Retinal pigment epithelial cell (primary cell): ENCODE data around the gene C5orf63.
A peak's percentile ranks its signal among the peaks of the same experiment; 100 is the strongest.
"Not testable (repeated sequence)": the region's sequence is repeated elsewhere in the genome, so short reads cannot be mapped to it uniquely, and the experiment has no call there.

Source experiments
- DNase-seq: peaks from one replicate; pipeline ENCODE4 v3.0.0-alpha.2; 2010; ENCODE audit warnings: low read depth
- H3K4me3 ChIP-seq: 2 replicates; pipeline ENCODE4 v1.5.1; 2011; ENCODE audit warnings: mild to moderate bottlenecking, low read length, control low read depth, moderate library complexity
- TF ChIP-seq, protein P1 (sequence below): conservative IDR thresholded peaks from 2 replicates; pipeline ENCODE4 v1.5.1; 2011; ENCODE audit warnings: low read depth, low read length, control low read depth, inconsistent platforms

The C5orf63 gene

DNA sequence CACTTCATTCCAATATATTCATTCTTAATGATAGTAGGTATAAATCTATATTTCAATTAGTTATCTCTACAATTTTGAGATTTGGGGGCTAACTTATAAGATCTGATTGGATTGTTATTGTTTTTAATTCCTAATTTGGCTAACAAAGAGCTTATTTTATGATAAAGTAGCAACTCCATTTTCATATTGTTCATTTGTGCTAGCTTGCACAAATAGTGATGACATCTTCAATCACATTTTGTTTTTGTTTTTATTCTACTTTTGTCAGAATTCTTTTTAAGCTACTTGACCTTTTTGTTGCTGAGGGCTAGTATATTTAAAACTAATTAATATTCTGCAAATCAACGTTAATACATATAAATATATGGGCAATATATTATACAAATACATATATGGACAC is 65.8 kb downstream of the C5orf63 start:
- TF ChIP-seq, protein P1, sequence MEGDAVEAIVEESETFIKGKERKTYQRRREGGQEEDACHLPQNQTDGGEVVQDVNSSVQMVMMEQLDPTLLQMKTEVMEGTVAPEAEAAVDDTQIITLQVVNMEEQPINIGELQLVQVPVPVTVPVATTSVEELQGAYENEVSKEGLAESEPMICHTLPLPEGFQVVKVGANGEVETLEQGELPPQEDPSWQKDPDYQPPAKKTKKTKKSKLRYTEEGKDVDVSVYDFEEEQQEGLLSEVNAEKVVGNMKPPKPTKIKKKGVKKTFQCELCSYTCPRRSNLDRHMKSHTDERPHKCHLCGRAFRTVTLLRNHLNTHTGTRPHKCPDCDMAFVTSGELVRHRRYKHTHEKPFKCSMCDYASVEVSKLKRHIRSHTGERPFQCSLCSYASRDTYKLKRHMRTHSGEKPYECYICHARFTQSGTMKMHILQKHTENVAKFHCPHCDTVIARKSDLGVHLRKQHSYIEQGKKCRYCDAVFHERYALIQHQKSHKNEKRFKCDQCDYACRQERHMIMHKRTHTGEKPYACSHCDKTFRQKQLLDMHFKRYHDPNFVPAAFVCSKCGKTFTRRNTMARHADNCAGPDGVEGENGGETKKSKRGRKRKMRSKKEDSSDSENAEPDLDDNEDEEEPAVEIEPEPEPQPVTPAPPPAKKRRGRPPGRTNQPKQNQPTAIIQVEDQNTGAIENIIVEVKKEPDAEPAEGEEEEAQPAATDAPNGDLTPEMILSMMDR = no peak
- DNase-seq = no peak
- no peak overlapping the region for H3K4me3 ChIP-seq

DNA sequence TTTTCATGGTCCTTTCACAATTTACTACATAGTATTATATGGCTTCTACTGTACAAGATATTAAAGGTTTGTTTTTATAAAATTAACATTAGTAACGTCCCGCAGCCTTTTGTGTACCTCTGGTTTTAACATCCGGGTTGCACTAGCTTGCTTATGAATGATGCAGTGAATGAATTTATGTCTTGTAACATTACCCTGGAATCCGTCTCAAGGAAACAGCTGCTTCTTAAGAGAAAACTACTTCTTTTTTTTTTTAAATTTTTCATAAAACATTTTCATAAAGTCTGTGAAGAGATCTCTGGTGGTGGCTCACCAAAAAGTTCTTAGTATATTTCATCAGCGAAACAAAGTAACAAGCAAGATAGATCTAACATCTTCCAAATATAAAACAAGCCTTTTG is 66.6 kb downstream of the C5orf63 start:
- DNase-seq = no peak
- H3K4me3 ChIP-seq = no peak overlapping the region
- TF ChIP-seq, protein P1 = no peak

DNA sequence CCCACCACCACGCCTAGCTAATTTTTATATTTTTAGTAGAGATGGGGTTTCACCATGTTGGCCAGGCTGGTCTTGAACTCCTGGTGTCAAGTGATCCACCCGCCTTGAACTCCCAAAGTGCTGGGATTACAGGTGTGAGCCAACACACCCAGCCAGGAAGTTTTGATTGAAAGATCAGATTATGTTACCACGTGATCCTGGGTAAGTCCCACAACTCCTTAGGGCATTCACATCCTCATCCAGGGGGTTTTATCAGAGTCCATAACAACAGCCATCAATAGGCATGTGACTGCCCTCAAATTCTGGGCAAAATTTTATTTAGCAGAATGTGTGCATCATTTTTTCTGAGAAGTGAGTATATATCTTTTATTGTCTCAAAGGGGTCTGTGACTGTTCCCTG is 68.0 kb downstream of the C5orf63 start:
- not testable (repeated sequence) for H3K4me3 ChIP-seq, DNase-seq

DNA sequence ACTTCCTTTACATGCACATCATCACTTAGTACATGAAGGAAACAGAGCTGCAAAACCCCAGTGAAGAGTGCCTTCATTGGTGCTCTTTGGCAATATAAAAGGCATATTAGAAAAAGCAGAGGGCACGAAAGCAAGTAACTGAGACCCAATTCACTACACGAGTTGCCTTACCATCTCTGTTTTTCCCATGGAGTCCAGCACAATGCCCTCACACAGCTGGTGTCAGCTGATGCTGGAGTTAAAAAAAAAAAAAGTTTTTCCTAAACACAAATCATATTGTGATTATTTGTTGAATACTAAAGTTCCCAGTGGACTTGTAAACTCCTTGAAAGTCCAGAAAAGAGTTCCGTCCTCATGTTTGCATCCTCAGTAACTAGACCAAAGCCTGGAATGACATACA is 68.6 kb downstream of the C5orf63 start:
- H3K4me3 ChIP-seq = no peak overlapping the region
- DNase-seq = no peak
- TF ChIP-seq, protein P1 = no peak

DNA sequence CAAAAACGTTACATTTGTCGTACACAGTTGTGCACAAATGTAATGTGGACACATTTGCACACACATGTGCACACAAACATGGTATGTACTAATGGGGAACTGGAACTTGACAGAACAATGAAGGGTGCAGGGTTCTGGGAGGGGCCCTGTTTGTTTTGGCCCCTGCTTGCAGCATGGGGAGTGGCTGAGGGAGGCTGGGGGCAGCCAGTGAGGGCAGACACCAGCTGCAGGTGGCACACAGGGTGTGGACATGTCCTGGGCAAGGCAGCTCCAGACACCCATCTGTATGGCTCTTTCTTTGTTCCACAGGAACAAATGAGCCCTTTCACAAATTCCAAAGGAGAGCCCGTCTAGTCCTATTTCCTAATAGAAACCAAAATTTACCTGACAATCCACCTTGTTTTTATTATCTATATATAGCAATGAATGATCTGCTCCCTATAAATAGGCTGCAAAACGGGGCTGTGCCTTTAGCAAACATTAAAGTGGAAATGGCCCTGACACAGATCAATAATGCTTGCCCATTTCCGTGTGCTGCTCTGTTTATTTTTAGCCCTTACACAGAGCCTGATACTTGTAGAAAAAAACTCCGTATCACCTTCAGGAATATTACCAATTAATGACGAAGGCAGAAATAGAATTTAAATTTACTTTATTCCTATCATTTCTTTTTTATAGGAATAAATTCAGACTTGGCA is 69.4 kb downstream of the C5orf63 start:
- H3K4me3 ChIP-seq = no peak overlapping the region
- TF ChIP-seq, protein P1 = no peak
- DNase-seq = no peak

DNA sequence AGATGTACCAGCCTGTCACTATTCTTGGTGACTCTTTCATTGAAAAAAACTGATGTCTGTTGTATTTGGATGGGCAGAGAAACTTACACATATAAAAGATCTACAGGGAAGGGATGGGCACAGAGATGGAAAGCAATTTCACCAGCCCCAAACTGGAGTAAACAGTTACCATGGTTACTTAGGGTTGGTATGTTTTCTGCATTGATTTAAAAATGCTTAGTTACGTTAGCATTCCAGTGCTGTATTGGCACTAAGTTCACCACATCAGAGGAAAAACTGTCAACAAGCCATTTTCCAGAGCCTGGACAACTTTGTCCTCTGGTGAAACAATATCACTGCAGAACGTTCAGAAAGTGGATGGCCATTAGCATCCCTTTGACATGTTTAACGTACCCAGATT is 70.9 kb downstream of the C5orf63 start:
- DNase-seq = no peak
- TF ChIP-seq, protein P1 = no peak
- H3K4me3 ChIP-seq = no peak overlapping the region

DNA sequence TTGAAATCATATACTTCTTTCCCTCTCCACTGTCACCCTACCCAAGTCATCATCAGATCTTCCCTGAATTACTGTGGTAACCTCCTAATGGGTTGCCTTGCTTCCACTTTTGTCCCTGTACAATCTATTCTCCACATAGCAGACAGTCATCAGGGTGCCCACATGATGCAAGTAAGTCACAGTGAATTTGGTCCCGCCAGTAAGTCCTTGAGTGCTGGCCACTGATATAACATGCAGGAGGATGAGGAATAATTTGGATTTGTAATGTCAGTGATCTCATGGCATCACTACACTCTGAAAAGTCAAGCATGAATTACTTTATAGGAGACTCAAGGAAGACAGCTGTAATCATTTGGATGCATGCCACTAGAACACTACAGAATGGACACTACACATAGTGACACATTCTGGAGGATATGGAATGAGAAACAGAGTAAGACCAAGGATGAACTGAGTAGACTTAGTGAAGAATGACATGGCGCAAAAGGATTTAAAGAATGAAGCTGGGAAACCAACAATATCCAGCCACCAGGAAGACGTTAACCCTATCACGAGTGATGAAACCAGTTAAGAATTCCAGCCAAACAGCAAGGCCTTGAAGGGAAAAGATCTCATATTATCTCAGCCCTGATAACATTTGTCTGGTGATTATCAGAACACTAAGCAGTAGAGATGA is 71.5 kb downstream of the C5orf63 start:
- TF ChIP-seq, protein P1 = no peak
- DNase-seq = peak; percentile 10
- no peak overlapping the region for H3K4me3 ChIP-seq
